HG03575 (cell line): ENCODE results near the gene TMEM184A.
"Not testable (repeated sequence)": the region's sequence is repeated elsewhere in the genome, so short reads cannot be mapped to it uniquely, and the experiment has no call there.

Source experiments
- ATAC-seq: cut with Tn5 transposase; IDR thresholded peaks from one replicate; pipeline ENCODE4 v1.9.1; 2021; ENCODE audit not compliant: unreplicated experiment, insufficient number of reproducible peaks, low FRiP score; ENCODE audit errors: extremely low read depth

TMEM184A gene

GRCh38 chr7:1591876-1592275 is 35.9 kb upstream of the TMEM184A start:
- no peak for ATAC-seq

DNA sequence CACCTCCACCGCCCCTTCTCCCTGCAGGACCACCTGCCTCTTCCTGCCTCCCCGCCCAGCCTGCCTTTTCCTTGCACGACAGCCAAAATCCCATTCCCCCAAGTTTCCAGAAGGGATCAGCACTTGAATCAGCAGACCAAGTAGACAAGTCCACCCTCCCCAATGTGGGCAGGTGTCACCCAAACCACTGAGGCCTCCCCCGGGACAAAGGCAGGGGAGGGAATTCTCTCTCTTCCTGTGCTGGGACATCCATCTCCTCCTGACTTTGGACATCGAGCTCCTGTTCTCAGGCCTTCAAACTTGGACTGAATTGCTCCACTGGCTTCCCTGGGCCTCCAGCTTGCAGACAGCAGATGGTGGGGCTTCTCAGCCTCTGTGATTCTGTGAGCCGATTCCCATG is 35.4 kb upstream of the TMEM184A start:
- no peak for ATAC-seq

- no peak for ATAC-seq
Measured at GRCh38 chr7:1590887-1591286, 34.9 kb upstream of the TMEM184A start.

DNA sequence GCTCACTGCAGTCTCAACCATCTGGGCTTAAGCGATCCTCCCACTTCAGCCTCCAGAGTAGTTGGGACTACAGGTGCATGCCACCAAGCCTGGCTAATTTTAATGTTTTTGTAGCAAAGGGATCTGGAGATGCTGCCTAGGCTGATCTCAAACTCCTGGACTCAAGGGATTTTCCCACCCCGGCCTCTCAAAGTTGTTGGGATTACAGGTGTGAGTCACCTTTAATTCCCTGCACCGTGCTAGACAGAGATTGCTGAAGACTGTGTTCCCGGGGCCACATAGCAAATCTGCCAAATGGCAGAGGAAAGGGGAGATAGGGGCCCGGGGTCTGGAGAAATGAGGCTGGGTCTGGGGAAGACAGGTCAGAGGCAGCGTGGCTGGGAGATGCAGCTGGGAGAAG is 34.5 kb upstream of the TMEM184A start:
- ATAC-seq = no peak

DNA sequence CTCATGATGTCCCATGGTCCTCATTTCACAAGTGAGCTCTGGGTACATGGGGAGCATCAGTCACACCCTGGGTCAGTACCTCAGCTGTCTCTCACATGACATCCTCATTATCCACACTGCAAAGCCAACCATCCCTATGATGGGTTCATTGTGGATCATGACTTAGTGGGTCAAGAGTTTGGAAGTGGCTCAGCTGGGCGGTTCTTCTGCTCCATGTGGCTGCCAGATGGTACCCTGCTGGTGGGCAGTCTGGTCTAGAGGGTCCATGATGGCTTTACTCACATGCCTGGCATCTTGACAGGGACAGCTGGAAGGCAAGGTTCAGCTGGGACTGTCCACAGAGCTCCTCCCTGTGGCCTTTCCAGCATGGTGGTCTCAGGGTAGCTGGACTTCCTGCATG is 33.0 kb upstream of the TMEM184A start:
- ATAC-seq = no peak

GRCh38 chr7:1587738-1588137 is 31.7 kb upstream of the TMEM184A start:
- ATAC-seq = no peak

DNA sequence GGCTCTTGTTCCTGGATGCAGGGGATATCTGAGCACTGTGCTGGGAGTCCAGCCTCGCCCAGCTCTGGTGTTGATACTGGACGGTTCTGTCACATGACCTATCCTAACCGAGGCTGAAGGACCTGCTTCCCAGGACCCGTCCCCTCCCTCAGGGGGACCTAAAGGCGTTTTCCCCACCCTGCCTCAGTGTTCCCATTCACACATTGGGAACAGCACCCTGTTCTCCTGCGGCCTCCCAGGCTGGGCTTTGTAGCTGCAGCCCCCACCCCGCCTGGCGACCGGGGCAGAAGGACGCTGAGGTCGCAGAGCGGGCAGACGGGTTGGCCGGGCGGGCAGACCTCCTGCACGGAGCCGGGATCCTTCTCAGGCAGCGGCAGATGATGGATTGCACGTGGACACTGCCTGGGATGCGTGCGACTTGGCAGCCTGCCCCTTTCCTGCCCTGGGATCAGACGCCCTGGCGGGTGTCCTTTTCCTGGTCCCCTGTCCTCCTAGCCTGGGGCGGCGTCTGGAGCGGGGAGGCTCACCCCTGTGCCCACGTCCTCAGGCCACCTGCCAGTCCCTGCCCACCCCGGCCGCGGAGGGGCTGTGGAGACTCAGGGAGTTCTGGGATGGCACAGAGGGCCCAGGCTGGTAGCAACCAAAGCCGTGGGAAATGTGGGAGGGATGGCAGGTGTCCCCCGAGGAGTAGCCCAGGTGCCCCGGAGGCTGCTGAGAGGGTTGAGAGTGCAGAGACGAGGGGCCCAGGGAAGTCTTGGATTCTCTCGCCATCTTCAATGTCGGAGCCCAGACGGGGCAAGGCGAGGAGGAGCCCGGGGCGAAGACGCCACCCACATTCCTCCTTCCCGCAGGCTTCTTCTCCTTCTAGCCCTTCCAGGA is 31.1 kb upstream of the TMEM184A start:
- ATAC-seq = no peak

DNA sequence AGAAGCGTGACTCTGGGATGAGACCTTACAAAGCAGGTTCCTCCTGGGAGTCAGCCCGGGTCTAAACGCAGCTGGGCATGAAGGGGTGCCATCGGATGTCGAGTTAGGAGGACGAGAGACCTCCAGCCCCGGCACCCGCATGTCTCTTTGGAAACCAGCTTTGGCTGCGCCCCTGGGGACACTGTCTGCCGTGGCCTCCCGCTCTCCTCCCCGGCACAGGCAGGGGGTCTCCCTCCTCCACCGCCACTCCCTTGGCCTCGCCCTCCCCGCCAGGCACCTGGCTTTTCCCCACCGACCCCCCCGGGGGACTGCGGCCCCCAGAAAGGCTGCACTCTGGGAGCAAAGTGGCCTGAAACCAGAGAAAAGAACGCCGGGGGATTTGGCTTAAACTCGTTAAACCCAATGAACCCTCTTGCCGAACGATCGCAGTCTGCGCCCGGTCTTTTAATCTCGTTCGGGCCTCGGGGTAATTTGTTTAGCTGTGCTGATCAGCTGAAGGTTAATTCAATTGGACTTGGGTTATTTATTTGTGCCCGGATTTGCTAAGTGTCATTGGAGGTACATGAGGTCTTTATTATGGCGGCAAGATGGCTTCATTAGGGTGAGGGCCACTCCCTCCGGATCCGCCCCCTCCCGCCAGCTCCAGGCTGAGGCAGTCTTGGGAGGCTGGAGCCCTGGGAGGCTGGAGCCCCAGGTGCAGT is 30.3 kb upstream of the TMEM184A start:
- no peak for ATAC-seq

GRCh38 chr7:1585142-1585981 is 29.4 kb upstream of the TMEM184A start:
- ATAC-seq = no peak

DNA sequence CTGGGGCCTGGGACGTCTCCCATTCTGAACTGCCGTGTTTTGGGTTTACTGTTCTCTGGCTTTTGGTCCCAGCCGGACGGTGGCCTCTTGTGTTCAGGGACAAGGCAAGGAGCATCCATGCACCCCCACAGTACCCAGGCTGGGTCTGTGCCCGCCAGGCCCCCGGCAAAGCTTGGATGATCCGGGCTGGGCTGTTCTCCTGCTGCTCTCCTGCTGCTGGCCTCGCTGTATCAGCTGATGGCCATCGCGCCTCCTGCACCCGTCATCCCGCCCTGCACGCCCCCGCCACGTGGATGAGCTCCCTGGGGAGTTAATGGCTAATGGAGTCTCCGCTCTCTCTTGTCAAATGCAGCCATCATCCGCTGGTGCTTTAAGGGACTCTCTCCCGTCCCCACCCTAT is 28.7 kb upstream of the TMEM184A start:
- ATAC-seq = no peak

- not testable (repeated sequence) for ATAC-seq
Measured at GRCh38 chr7:1583241-1583930, 27.4 kb upstream of the TMEM184A start.

DNA sequence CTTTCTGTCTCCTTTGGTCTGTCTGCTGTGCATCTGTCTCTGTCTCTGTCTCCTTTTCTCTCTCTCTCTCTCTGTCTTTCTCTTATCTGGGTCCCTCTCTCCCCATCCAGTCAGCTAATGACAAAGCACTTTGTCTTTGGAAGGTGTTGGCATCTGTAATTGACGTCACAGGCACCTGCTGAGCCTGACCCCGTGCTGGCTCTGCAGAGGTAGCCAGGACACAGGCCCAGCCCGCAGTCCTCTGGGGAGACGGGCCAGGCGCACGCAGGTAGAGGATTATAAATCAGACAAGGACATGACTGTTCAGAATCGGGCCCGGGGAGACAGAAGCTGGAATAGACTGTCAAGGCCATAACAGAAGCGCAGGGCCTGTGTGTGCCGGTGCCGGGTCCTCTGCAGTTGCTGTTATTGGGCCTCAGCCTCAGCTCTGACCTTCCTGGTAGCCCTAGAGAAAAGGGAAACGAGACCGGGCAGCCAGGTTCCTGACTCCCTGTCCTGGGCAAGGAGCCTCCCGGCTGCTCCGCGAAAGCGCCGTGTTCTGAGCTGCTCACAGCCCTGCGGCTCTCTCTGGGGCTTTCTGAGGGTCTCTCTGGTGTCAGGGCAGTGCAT is 24.5 kb upstream of the TMEM184A start:
- ATAC-seq = no peak

DNA sequence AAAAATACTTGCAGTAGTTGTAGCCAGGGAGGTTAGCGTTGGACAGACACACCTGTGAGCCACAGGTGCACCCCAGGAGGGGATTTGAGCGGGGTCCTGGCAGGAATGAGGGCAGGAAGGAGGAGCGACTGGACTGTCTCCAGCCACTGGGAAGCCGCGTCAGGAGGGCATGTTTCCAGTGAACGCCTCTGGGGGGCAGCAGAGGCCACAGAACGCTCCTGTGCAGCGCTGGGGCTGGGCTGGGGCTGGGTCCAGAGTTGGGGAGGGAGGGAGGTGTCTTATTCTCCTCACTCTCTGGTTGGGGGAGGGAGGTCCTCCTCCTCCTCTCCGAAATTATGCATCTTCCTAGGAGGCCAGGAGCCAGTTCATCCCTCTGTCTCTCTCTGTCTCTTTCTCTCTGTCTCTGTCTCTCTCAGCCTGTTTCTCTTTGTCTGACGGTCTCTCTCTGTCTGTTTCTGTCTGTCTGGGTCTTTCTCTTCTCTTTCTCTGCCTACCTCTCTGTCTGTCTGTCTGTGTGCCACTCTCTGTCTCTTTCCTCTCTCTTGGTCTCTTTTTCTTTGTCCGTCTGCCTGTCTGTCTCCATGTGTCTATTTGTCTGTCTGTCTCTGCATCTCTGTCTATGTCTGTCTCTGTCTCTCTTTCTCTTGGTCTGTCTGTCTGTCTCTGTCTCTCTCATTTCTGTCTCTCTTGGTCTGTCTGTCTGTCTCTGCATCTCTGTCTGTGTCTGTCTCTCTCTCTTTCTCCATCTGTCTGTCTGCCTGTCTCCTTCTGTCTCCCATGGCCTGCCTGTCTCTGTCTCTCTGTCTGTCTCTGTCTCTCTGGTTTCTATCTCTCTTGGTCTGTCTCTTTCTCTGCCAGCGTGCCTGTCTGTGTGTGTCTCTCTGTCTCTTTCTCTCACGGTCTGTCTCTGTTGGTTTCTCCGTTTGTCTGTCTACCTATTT is 23.7 kb upstream of the TMEM184A start:
- ATAC-seq = no peak

- ATAC-seq = no peak
Measured at GRCh38 chr7:1578513-1578912, 22.5 kb upstream of the TMEM184A start.

DNA sequence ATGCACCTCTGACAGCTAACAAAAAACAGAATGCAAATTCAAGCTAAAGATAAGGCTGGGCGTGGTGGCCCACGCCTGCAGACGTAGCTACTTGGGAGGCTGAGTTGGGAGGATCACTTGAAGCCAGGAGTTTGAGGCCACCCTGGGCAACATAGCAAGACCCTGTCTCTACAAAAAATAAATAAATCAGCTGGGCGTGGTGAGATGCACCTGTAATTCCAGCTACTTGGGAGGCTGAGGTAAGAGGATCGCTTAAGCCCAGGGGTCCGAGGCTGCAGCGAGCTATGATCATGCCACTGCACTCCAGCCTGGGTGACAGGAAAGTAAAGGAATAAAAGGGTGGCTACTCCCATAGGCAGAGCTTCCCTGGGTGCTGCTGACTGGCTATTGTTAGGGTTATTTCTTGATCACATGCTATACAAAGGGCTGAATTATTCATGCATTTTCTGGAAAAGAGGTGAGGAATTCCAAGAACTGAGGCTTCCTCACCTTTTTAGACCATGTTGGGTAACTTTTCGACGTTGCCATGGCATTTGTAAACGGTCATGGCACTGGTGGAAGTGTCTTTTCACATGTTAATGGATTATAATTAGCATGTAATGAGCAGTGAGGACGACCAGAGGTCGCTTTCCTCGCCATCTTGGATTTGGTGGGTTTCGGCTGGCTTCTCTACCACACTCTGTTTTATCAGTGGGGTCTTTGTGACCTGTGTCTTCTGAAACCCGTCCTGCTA is 20.7 kb upstream of the TMEM184A start:
- ATAC-seq = no peak

DNA sequence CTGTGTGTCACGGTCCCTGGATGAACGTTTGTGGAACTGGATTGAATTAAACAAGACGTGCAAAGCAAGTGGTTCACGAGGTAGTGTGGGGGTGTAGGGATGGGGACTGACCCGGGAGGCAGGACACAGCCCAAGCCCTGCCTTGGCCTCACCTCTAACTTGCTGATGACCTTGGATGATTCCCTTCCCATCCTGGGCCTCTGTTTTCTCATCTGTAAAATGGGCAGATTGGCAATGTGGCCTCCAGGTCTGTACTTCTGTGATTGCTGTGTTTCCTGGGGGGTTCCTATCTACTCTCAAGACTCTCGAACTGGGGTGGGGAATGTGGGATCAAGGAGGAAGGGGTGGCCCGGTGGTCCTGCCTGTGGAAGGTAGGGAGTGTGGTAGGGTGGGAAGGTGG is 19.8 kb upstream of the TMEM184A start:
- no peak for ATAC-seq
